GM23338 (cell line): ENCODE results near the gene FKBP2. TPM values are rescaled to one million over a fixed set of nuclear protein-coding genes. Genes with fewer than 3 reads are reported as not detected.
A peak's percentile ranks its signal among the peaks of the same experiment; 100 is the strongest.

ENCODE experiments used
- ATAC-seq: fragments of 200-7000 bp; cut with Tn5 transposase; 3 replicates; pipeline ENCODE4 v1.9.1; 2020
- DNase-seq: peaks from one replicate; pipeline ENCODE4 v3.0.0-alpha.2; 2015; ENCODE audit warnings: low spot score
- H2AFZ ChIP-seq: fragments of 200-600 bp; sonication (generic); 2 replicates; pipeline ENCODE4 v1.8.0; 2016; ENCODE audit warnings: antibody characterized with exemption, mild to moderate bottlenecking, moderate library complexity
- H3F3A ChIP-seq: fragments of 200-600 bp; sonication (generic); replicated peaks from 2 replicates; pipeline ENCODE4 v1.8.0; 2017; ENCODE audit warnings: antibody characterized with exemption, mixed run types, low read depth
- H3K27ac ChIP-seq: fragments of 200-600 bp; sonication (generic); 2 replicates; pipeline ENCODE4 v1.6.1; 2016; ENCODE audit warnings: low read depth
- H3K27me3 ChIP-seq: fragments of 200-600 bp; sonication (generic); 2 replicates; pipeline ENCODE4 v1.8.0; 2016; ENCODE audit warnings: mild to moderate bottlenecking, mixed run types, moderate library complexity; ENCODE audit not compliant: insufficient read depth
- H3K36me3 ChIP-seq: fragments of 200-600 bp; sonication (generic); 2 replicates; pipeline ENCODE4 v1.8.0; 2016; ENCODE audit warnings: mild to moderate bottlenecking; ENCODE audit not compliant: insufficient read depth
- H3K4me1 ChIP-seq: fragments of 200-600 bp; sonication (generic); 2 replicates; pipeline ENCODE4 v1.8.0; 2016; ENCODE audit warnings: mild to moderate bottlenecking, moderate library complexity; ENCODE audit not compliant: insufficient read depth
- H3K4me2 ChIP-seq: fragments of 200-600 bp; sonication (generic); 2 replicates; pipeline ENCODE4 v1.7.1; 2017; ENCODE audit warnings: mixed run types
- H3K4me3 ChIP-seq: fragments of 200-600 bp; sonication (generic); 2 replicates; pipeline ENCODE4 v1.6.1; 2016; ENCODE audit warnings: mixed run types
- H3K79me2 ChIP-seq: fragments of 200-600 bp; sonication (generic); replicated peaks from 2 replicates; pipeline ENCODE4 v1.8.0; 2017; ENCODE audit warnings: mild to moderate bottlenecking; ENCODE audit not compliant: insufficient read depth
- H3K9me2 ChIP-seq: fragments of 200-600 bp; sonication (generic); 2 replicates; pipeline ENCODE4 v1.8.0; 2017; ENCODE audit not compliant: insufficient read depth
- H4K20me1 ChIP-seq: fragments of 200-600 bp; sonication (generic); replicated peaks from 2 replicates; pipeline ENCODE4 v1.8.0; 2017; ENCODE audit warnings: mild to moderate bottlenecking; ENCODE audit not compliant: insufficient read depth
- H3K27ac Mint-ChIP-seq: 2 replicates; pipeline ENCODE4 v1.8.0; 2020; ENCODE audit warnings: inconsistent platforms, mild to moderate bottlenecking, moderate library complexity, mixed read lengths
- H3K27me3 Mint-ChIP-seq: 3 replicates; pipeline ENCODE4 v1.8.0; 2022; ENCODE audit warnings: low read depth, mild to moderate bottlenecking, moderate library complexity, mixed read lengths, inconsistent platforms; ENCODE audit not compliant: insufficient read depth, poor library complexity
- H3K36me3 Mint-ChIP-seq: 3 replicates; pipeline ENCODE4 v1.8.0; 2021; ENCODE audit warnings: low read depth, mild to moderate bottlenecking, inconsistent platforms, moderate library complexity, mixed read lengths
- H3K4me1 Mint-ChIP-seq: 3 replicates; pipeline ENCODE4 v1.8.0; 2020; ENCODE audit warnings: mild to moderate bottlenecking, inconsistent platforms, mixed read lengths
- H3K4me3 Mint-ChIP-seq: 3 replicates; pipeline ENCODE4 v1.8.0; 2021; ENCODE audit warnings: moderate library complexity, mild to moderate bottlenecking, inconsistent platforms, mixed read lengths
- H3K9me3 Mint-ChIP-seq: 3 replicates; pipeline ENCODE4 v1.8.0; 2020; ENCODE audit warnings: moderate library complexity, mild to moderate bottlenecking, inconsistent platforms, mixed read lengths
- ETS1 ChIP-seq: IDR thresholded peaks from 2 replicates; pipeline ENCODE4 v1.6.1; 2016; ENCODE audit warnings: antibody characterized with exemption
- EZH2 ChIP-seq: fragments of 200-600 bp; sonication (generic); IDR thresholded peaks from one replicate; pipeline ENCODE4 v1.8.0; 2017; ENCODE audit warnings: antibody characterized with exemption, mild to moderate bottlenecking, low read depth; ENCODE audit not compliant: unreplicated experiment
- JUNB ChIP-seq: IDR thresholded peaks from one replicate; pipeline ENCODE4 v1.6.1; 2016; ENCODE audit warnings: antibody characterized with exemption; ENCODE audit not compliant: unreplicated experiment
- NANOG ChIP-seq: IDR thresholded peaks from 2 replicates; pipeline ENCODE4 v1.6.1; 2016; ENCODE audit warnings: antibody characterized with exemption, borderline replicate concordance
- POLR2AphosphoS5 ChIP-seq: IDR thresholded peaks from 2 replicates; pipeline ENCODE4 v1.6.1; 2016; ENCODE audit warnings: antibody characterized with exemption, low read depth
- REST ChIP-seq: IDR thresholded peaks from one replicate; pipeline ENCODE4 v1.6.1; 2018; ENCODE audit warnings: antibody characterized with exemption; ENCODE audit not compliant: unreplicated experiment
- STAT1 ChIP-seq: IDR thresholded peaks from one replicate; pipeline ENCODE4 v1.6.1; 2016; ENCODE audit warnings: antibody characterized with exemption; ENCODE audit not compliant: unreplicated experiment
- ZNF114 ChIP-seq: fragments of 250-450 bp; sonication (Bioruptor Pico); IDR thresholded peaks from 2 replicates; pipeline ENCODE4 v1.5.0; 2020; ENCODE audit warnings: mild to moderate bottlenecking, moderate library complexity
- polyA plus RNA-seq: library from polyadenylated mRNA; unstranded; fragments of >200 nt; fragmentation: Nextera tagmentation; extraction: Ambion mirVana; gene quantifications from 2 replicates; pipeline ENCODE4 v1.2.1, GENCODE V29; 2016
- total RNA-seq: library from RNA; depleted of rRNA; stranded (reverse); fragments of >200 nt; shearing (Covaris generic); gene quantifications from 2 replicates; pipeline ENCODE4 v1.2.3, GENCODE V29; 2014

Gene FKBP2
- total and polyA plus RNA-seq, 2 experiments from 2014 or later: 31.4 to 201 TPM

- peaks cover 17% of the 10 kb centered on the region for H3K36me3 Mint-ChIP-seq
- H3K36me3 ChIP-seq: no peaks in the 10 kb centered on the region
- H3K27me3 Mint-ChIP-seq: peaks cover 38% of the 10 kb centered on the region
- TF ChIP-seq ZNF114 (CRISPR knock-in tag) (no peak), ETS1 (0 out of 2 replicates have a peak, but pooled peaks have one; percentile 63), POLR2AphosphoS5 (peak; percentile 59)
- DNase-seq (peak; percentile 95), ATAC-seq (peak; percentile 48)
- no peaks in the 10 kb centered on the region for H3K27me3 ChIP-seq
- peak within 1 kb of the TSS; percentile 88 for H2AFZ ChIP-seq
- peak within 1 kb of the TSS; percentile 88 for H3K4me3 Mint-ChIP-seq
- peaks cover 51% of the 10 kb centered on the region for H3F3A ChIP-seq
- H3K4me1 ChIP-seq: peaks cover 44% of the 10 kb centered on the region
- H3K27ac ChIP-seq: peak within 1 kb of the TSS; percentile 95
- H3K9me2 ChIP-seq: no peaks in the 10 kb centered on the region
- H3K27ac Mint-ChIP-seq: peak within 1 kb of the TSS; percentile 95
- H3K4me3 ChIP-seq: peak within 1 kb of the TSS; percentile 100
- H3K9me3 Mint-ChIP-seq: no peaks in the 10 kb centered on the region
- H4K20me1 ChIP-seq: no peaks in the 10 kb centered on the region; the same call in 1 of the 2 replicates
- peak within 1 kb of the TSS; percentile 100 for H3K4me2 ChIP-seq
- peaks cover 47% of the 10 kb centered on the region for H3K4me1 Mint-ChIP-seq
- H3K79me2 ChIP-seq: peaks cover 31% of the 10 kb centered on the region
Measured at GRCh38 chr11:64246871-64247728, 6.2 kb downstream of the FKBP2 start, which contains the start of gene PPP1R14B. Gene PPP1R14B (minus strand): TSS chr11:64246943. CDS start chr11:64246673, 270 bp downstream.

GRCh38 chr11:64247729-64248531, 7.0 kb downstream of the FKBP2 start:
- peak overlapping the region; percentile 88 for H3K4me3 Mint-ChIP-seq
- H2AFZ ChIP-seq: peak overlapping the region; percentile 66; the same call in 1 of the 2 replicates
- peaks cover 39% of the 10 kb centered on the region for H3K4me1 ChIP-seq
- H3K36me3 ChIP-seq: no peaks in the 10 kb centered on the region
- H3F3A ChIP-seq: peaks cover 47% of the 10 kb centered on the region
- H3K79me2 ChIP-seq: peaks cover 30% of the 10 kb centered on the region
- peaks cover 42% of the 10 kb centered on the region for H3K4me1 Mint-ChIP-seq
- peak overlapping the region; percentile 100 for H3K4me2 ChIP-seq
- H3K27me3 Mint-ChIP-seq: peaks cover 35% of the 10 kb centered on the region
- H3K4me3 ChIP-seq: peak overlapping the region; percentile 100
- peaks cover 14% of the 10 kb centered on the region for H3K36me3 Mint-ChIP-seq
- peak overlapping the region; percentile 62; the same call in 1 of the 2 replicates for H3K27ac ChIP-seq
- no peaks in the 10 kb centered on the region for H3K27me3 ChIP-seq
- no peaks in the 10 kb centered on the region; the same call in none of the 2 replicates for H4K20me1 ChIP-seq
- H3K9me2 ChIP-seq: no peaks in the 10 kb centered on the region
- H3K27ac Mint-ChIP-seq: peak overlapping the region; percentile 94
- H3K9me3 Mint-ChIP-seq: no peaks in the 10 kb centered on the region
- DNase-seq (no peak), ATAC-seq (peak; percentile 8)
- TF ChIP-seq REST: no peak
- TF ChIP-seq JUNB: no peak
- no peak for TF ChIP-seq POLR2AphosphoS5
- TF ChIP-seq NANOG: no peak
- no peak for TF ChIP-seq EZH2
- no peak for TF ChIP-seq STAT1
